Breast epithelium (tissue), 4 donors: ENCODE results near the gene RSPH6A. TPM values are rescaled to one million over a fixed set of nuclear protein-coding genes. Genes with fewer than 3 reads are reported as not detected.

Experiments used
- DNase-seq, 2 donors: peaks; one replicate each; pipeline ENCODE4 v3.0.0-alpha.2; 2019; ENCODE audit warnings: low spot score in 2 of 2
- H3K27ac ChIP-seq, 2 donors: fragments of 200-600 bp; sonication (generic) in 1 of 2; one replicate each; pipeline ENCODE4 v1.5.1; 2016 to 2019; ENCODE audit warnings: mild to moderate bottlenecking in 1 of 2
- H3K27me3 ChIP-seq, 2 donors: fragments of 200-600 bp; sonication (generic) in 1 of 2; one replicate each; pipeline versions ENCODE4 v1.5.1 to v1.6.0; 2017 to 2019; ENCODE audit warnings: control low read depth in 1 of 2, mild to moderate bottlenecking in 1 of 2
- H3K36me3 ChIP-seq: fragments of 200-600 bp; one replicate; pipeline ENCODE4 v1.5.1; 2019
- H3K4me1 ChIP-seq, 2 donors: fragments of 200-600 bp; sonication (generic); one replicate each; pipeline ENCODE4 v1.5.1; 2016 to 2019; ENCODE audit warnings: control low read depth in 1 of 2
- H3K4me3 ChIP-seq, 3 donors: fragments of 200-600 bp; sonication (generic); 1 replicate in 2 of 3; 2 replicates in 1 of 3; pipeline ENCODE4 v1.5.1; 2016 to 2019; ENCODE audit warnings: mild to moderate bottlenecking in 3 of 3, moderate library complexity in 2 of 3
- H3K9me3 ChIP-seq, 2 donors: fragments of 200-600 bp; sonication (generic) in 1 of 2; one replicate each; pipeline ENCODE4 v1.5.1; 2016 to 2019; ENCODE audit warnings: control low read depth in 1 of 2
- POLR2A ChIP-seq: fragments of 450-650 bp; IDR thresholded peaks from one replicate; pipeline ENCODE4 v1.6.1; 2016; ENCODE audit warnings: antibody characterized with exemption, mild to moderate bottlenecking, moderate library complexity
- POLR2AphosphoS5 ChIP-seq, 3 donors: sonication (generic); formaldehyde crosslinking; IDR thresholded peaks; one replicate each; pipeline ENCODE4 v1.6.1; 2017; ENCODE audit warnings: antibody characterized with exemption in 3 of 3
- intact Hi-C: fragments of 100-400 bp; cut with DNase I; formaldehyde crosslinking; loops from one replicate; pipeline ENCODE4 v1.15.1; 2023; ENCODE audit warnings: low total_unique reads
- total RNA-seq, 3 donors: library from RNA; depleted of rRNA; stranded (reverse); fragments of >200 nt; gene quantifications; one replicate each; pipeline ENCODE4 v1.1.0, GENCODE V29; 2016
- TF ChIP-seq, protein P1 (sequence below), 3 donors: fragments of 450-650 bp; IDR thresholded peaks; one replicate each; pipeline ENCODE4 v1.5.1; 2016 to 2017; ENCODE audit warnings: antibody characterized with exemption in 3 of 3, mild to moderate bottlenecking in 3 of 3, moderate library complexity in 3 of 3

The RSPH6A gene
- total RNA-seq, 3 donors from 2014 or later, result 0.15 TPM; not detected in 2

DNA sequence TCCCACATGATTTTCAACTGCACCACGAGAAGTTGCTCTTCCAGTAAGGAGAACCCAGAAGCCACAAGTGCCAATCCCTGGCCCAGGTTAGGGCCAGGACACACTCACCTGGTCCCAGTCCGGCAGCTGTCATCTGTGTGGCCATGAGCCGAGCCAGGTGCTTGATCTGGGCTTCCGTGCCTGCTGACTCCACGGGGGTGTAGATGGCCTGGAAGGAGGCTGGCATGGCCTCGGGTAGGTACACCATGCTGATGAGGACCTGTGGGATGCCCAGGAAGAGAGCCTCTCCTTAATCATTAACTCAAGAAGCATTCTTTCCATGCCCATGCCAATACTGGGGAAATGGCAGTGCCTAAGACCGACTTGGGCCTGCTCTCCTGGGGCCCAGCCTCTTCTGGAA lies 19.9 kb upstream of the RSPH6A start:
- DNase-seq, result no peak
- Histone ChIP-seq H3K36me3 (peaks cover 11% of the 10 kb centered on the region), H3K27me3 (no peaks in the 10 kb centered on the region), H3K4me3 (no peak overlapping the region), H3K27ac (no peak overlapping the region), H3K4me1 (no peaks in the 10 kb centered on the region), H3K9me3 (no peaks in the 10 kb centered on the region)
- intact Hi-C loops, result no loop called here
- TF ChIP-seq POLR2A, result no peak
- TF ChIP-seq POLR2AphosphoS5 (IDR thresholded peaks at IDR 0.05), result no peak
- TF ChIP-seq, protein P1, sequence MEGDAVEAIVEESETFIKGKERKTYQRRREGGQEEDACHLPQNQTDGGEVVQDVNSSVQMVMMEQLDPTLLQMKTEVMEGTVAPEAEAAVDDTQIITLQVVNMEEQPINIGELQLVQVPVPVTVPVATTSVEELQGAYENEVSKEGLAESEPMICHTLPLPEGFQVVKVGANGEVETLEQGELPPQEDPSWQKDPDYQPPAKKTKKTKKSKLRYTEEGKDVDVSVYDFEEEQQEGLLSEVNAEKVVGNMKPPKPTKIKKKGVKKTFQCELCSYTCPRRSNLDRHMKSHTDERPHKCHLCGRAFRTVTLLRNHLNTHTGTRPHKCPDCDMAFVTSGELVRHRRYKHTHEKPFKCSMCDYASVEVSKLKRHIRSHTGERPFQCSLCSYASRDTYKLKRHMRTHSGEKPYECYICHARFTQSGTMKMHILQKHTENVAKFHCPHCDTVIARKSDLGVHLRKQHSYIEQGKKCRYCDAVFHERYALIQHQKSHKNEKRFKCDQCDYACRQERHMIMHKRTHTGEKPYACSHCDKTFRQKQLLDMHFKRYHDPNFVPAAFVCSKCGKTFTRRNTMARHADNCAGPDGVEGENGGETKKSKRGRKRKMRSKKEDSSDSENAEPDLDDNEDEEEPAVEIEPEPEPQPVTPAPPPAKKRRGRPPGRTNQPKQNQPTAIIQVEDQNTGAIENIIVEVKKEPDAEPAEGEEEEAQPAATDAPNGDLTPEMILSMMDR (IDR thresholded peaks at IDR 0.05), result no peak

- intact Hi-C loops, result no loop called here
- H3K27ac ChIP-seq, result no peak overlapping the region
- no peak for TF ChIP-seq POLR2A
- TF ChIP-seq, protein P1 (IDR thresholded peaks at IDR 0.05), result no peak
- TF ChIP-seq POLR2AphosphoS5 (IDR thresholded peaks at IDR 0.05), result no peak
- H3K4me3 ChIP-seq, result no peak overlapping the region
- H3K36me3 ChIP-seq, result peaks cover 11% of the 10 kb centered on the region
- no peak for DNase-seq
- no peaks in the 10 kb centered on the region for H3K27me3 ChIP-seq
- no peaks in the 10 kb centered on the region for H3K9me3 ChIP-seq
- H3K4me1 ChIP-seq, result peaks cover 0 to 7% of the 10 kb centered on the region in 2 donors
Measured at GRCh38 chr19:45828945-45829344, 13.8 kb upstream of the RSPH6A start.

DNA sequence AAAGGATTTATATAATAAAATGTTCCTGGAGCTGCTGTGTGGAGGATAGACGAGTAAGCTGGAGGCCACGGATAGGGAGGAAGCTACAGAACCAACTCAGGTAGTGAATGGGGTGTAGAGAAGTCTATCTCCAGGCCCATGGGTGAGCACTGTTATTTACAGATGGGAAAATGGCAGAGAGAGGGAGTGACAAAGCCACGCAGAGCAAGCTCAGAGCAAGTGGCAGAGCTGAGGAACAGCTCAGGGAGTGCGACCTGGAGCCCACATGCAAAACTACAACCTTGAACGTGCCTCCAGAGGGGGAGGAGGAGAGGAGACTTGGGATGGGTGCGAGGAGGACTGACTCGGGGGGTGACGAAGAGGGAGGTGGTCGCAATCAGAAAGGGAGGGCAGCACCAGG lies 13.4 kb upstream of the RSPH6A start:
- intact Hi-C loops, result no loop called here
- no peak overlapping the region for H3K27ac ChIP-seq
- no peak for DNase-seq
- H3K36me3 ChIP-seq, result peaks cover 11% of the 10 kb centered on the region
- H3K4me1 ChIP-seq, result peaks cover 0 to 7% of the 10 kb centered on the region in 2 donors
- TF ChIP-seq POLR2AphosphoS5 (IDR thresholded peaks at IDR 0.05), result no peak
- no peak for TF ChIP-seq POLR2A
- TF ChIP-seq, protein P1 (IDR thresholded peaks at IDR 0.05), result no peak
- H3K4me3 ChIP-seq, result no peak overlapping the region
- no peaks in the 10 kb centered on the region for H3K27me3 ChIP-seq
- H3K9me3 ChIP-seq, result no peaks in the 10 kb centered on the region

GRCh38 chr19:45827459-45828093 lies 12.5 kb upstream of the RSPH6A start:
- no peak for TF ChIP-seq POLR2A
- Histone ChIP-seq H3K27ac (no peak overlapping the region), H3K4me1 (peaks cover 0 to 7% of the 10 kb centered on the region in 2 donors), H3K36me3 (peaks cover 13% of the 10 kb centered on the region), H3K27me3 (no peaks in the 10 kb centered on the region), H3K9me3 (no peaks in the 10 kb centered on the region), H3K4me3 (no peak overlapping the region)
- intact Hi-C loops, result no loop called here
- no peak for DNase-seq

DNA sequence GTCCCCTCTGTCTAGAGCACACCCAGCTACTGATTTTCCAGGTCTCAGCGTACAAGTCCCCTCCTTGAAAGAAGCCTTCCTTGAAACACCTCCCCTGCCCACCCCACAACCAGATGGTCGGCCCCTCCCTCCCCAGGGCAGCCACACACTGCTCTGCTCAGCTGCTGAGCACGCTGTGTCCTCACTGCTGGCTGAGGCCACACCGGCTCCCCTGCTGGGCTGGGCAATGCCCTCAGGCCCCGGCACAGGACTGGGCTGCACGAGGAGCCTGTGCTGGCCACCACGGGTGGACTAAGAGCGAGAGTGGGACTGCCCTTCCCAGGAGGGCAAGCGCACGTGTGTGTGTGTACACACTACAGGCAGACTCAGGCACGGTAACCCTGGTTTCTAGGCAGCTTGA lies 11.8 kb upstream of the RSPH6A start:
- Histone ChIP-seq H3K36me3 (peaks cover 16% of the 10 kb centered on the region), H3K4me1 (peaks cover 0 to 7% of the 10 kb centered on the region in 2 donors), H3K27me3 (no peaks in the 10 kb centered on the region), H3K9me3 (no peaks in the 10 kb centered on the region), H3K27ac (no peak overlapping the region), H3K4me3 (no peak overlapping the region)
- DNase-seq, result no peak
- TF ChIP-seq POLR2AphosphoS5 (IDR thresholded peaks at IDR 0.05), result no peak
- TF ChIP-seq, protein P1 (IDR thresholded peaks at IDR 0.05), result no peak
- TF ChIP-seq POLR2A, result no peak
- intact Hi-C loops, result no loop called here
